Fibroblast of lung (primary cell): ENCODE measurements around the gene TRIP12.

ENCODE experiments used
- EZH2 ChIP-seq: IDR thresholded peaks from 2 replicates; pipeline ENCODE4 v1.5.1; 2012; ENCODE audit warnings: low read length, control low read depth, mild to moderate bottlenecking; ENCODE audit errors: missing control alignments
- TF ChIP-seq, protein P1 (sequence below), 2 donors: IDR thresholded peaks in 1 of 2; conservative IDR thresholded peaks in 1 of 2; 1 replicate in 1 of 2; 2 replicates in 1 of 2; pipeline ENCODE4 v1.5.1; 2011 to 2012; ENCODE audit warnings: low read length in 2 of 2, control low read depth in 1 of 2, inconsistent platforms in 1 of 2, low read depth in 1 of 2, mild to moderate bottlenecking in 1 of 2

DNA sequence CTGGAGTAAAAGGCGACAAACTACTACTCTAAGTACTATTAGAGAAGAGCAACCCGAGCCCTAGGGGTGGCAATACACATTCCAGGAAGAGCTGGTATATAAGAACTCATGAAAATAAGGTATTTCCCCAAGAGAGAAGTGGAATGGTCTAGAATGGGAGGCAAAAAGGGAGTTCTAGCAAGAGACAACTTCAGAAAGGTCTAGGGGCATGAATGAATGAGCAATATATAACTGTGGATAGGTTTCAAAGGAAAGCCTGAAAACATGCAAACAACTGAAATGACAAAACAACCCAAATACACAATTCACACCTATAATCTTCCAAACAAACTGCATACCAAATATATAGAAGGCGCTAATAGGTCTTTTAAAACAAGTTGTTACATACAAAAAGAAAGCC, 22.2 kb downstream of the TRIP12 start:
- no peak for TF ChIP-seq EZH2
- TF ChIP-seq, protein P1, sequence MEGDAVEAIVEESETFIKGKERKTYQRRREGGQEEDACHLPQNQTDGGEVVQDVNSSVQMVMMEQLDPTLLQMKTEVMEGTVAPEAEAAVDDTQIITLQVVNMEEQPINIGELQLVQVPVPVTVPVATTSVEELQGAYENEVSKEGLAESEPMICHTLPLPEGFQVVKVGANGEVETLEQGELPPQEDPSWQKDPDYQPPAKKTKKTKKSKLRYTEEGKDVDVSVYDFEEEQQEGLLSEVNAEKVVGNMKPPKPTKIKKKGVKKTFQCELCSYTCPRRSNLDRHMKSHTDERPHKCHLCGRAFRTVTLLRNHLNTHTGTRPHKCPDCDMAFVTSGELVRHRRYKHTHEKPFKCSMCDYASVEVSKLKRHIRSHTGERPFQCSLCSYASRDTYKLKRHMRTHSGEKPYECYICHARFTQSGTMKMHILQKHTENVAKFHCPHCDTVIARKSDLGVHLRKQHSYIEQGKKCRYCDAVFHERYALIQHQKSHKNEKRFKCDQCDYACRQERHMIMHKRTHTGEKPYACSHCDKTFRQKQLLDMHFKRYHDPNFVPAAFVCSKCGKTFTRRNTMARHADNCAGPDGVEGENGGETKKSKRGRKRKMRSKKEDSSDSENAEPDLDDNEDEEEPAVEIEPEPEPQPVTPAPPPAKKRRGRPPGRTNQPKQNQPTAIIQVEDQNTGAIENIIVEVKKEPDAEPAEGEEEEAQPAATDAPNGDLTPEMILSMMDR (conservative IDR thresholded peaks at IDR 0.05 in 1 of 2, IDR thresholded peaks at IDR 0.05 in 1 of 2; ENCODE audit: low read depth in 1 of 2, low read length in 2 of 2) = no peak
